Esophagus muscularis mucosa (tissue), 4 donors: ENCODE results near the gene HOXB6. TPM values are rescaled to one million over a fixed set of nuclear protein-coding genes. Genes with fewer than 3 reads are reported as not detected.

ENCODE experiments used
- DNase-seq: peaks from one replicate; pipeline ENCODE4 v3.0.0-alpha.2; 2017; ENCODE audit errors: extremely low spot score
- H3K27ac ChIP-seq, 4 donors: fragments of 200-600 bp; sonication (generic); replicated peaks in 1 of 4; 1 replicate in 3 of 4; 2 replicates in 1 of 4; pipeline ENCODE4 v1.5.1; 2016 to 2019; ENCODE audit warnings: mild to moderate bottlenecking in 1 of 4
- H3K27me3 ChIP-seq, 4 donors: fragments of 200-600 bp; sonication (generic); one replicate each; pipeline versions ENCODE4 v1.5.1 to v1.6.0; 2016 to 2019
- H3K36me3 ChIP-seq, 4 donors: fragments of 200-600 bp; sonication (generic); one replicate each; pipeline ENCODE4 v1.5.1; 2016 to 2019
- H3K4me1 ChIP-seq, 4 donors: fragments of 200-600 bp; sonication (generic); one replicate each; pipeline ENCODE4 v1.5.1; 2016 to 2019
- H3K4me3 ChIP-seq, 4 donors: fragments of 200-600 bp; sonication (generic); 1 replicate in 2 of 4; 2 replicates in 2 of 4; pipeline ENCODE4 v1.5.1; 2016 to 2019; ENCODE audit warnings: mild to moderate bottlenecking in 4 of 4, moderate library complexity in 1 of 4
- H3K9me3 ChIP-seq, 4 donors: fragments of 200-600 bp; sonication (generic); 1 replicate in 3 of 4; 2 replicates in 1 of 4; pipeline ENCODE4 v1.5.1; 2016 to 2019
- CTCF ChIP-seq, 3 experiments: fragments of 200-600 bp in 2 of 3; fragments of 450-650 bp in 1 of 3; sonication (generic) in 2 of 3; IDR thresholded peaks; one replicate each; pipeline ENCODE4 v1.5.1; 2017 to 2019; ENCODE audit warnings: antibody characterized with exemption in 3 of 3, mild to moderate bottlenecking in 2 of 3, moderate library complexity in 1 of 3
- EP300 ChIP-seq: sonication (generic); formaldehyde crosslinking; IDR thresholded peaks from one replicate; pipeline ENCODE4 v1.6.1; 2017; ENCODE audit warnings: antibody characterized with exemption
- POLR2A ChIP-seq: fragments of 450-650 bp; IDR thresholded peaks from one replicate; pipeline ENCODE4 v1.6.1; 2017; ENCODE audit warnings: antibody characterized with exemption, moderate library complexity, mild to moderate bottlenecking, low read depth
- POLR2AphosphoS5 ChIP-seq, 2 donors: sonication (generic); formaldehyde crosslinking; IDR thresholded peaks; one replicate each; pipeline ENCODE4 v1.6.1; 2017; ENCODE audit warnings: antibody characterized with exemption in 2 of 2
- WGBS: methylation state at CpG from one replicate; pipeline ENCODE4 v1.1.5; 2018; 5-methylcytosine and 5-hydroxymethylcytosine counted together
- intact Hi-C: fragments of 100-400 bp; cut with DNase I; formaldehyde crosslinking; loops from one replicate; pipeline ENCODE4 v1.15.1; 2023
- total RNA-seq, 4 donors: library from RNA; depleted of rRNA; stranded (reverse); fragments of >200 nt; gene quantifications; one replicate each; pipeline versions ENCODE4 v1.1.0 to v1.2.1, GENCODE V29; 2016

Gene HOXB6
- total RNA-seq, 4 donors from 2014 or later: 2.2 to 5.4 (median 2.9) TPM

GRCh38 chr17:48605409-48605919 lies 678 bp upstream of the HOXB6 start:
- H3K4me3 ChIP-seq: no peak overlapping the region
- no peaks in the 10 kb centered on the region for H3K9me3 ChIP-seq
- no peaks in the 10 kb centered on the region for H3K36me3 ChIP-seq
- no peak overlapping the region for H3K27ac ChIP-seq
- intact Hi-C loops: no loop called here
- WGBS: 54% methylated on average over 6 of the region's 10 CpGs
- no peak for DNase-seq
- H3K4me1 ChIP-seq: peaks cover 13 to 26% (median 21%) of the 10 kb centered on the region in 4 donors
- TF ChIP-seq CTCF (IDR thresholded peaks at IDR 0.05) (no peak), POLR2A (no peak), POLR2AphosphoS5 (IDR thresholded peaks at IDR 0.05) (no peak), EP300 (no peak)
- peaks cover 24 to 100% (median 94%) of the 10 kb centered on the region in 4 donors for H3K27me3 ChIP-seq

- no peaks in the 10 kb centered on the region for H3K36me3 ChIP-seq
- DNase-seq: no peak
- H3K4me1 ChIP-seq: peaks cover 5 to 18% (median 12%) of the 10 kb centered on the region in 4 donors
- 10% methylated on average over 20 of the region's 21 CpGs for WGBS
- TF ChIP-seq EP300 (no peak), CTCF (IDR thresholded peaks at IDR 0.05) (no peak), POLR2A (no peak), POLR2AphosphoS5 (IDR thresholded peaks at IDR 0.05) (no peak)
- no peak overlapping the region for H3K27ac ChIP-seq
- peak overlapping the region in 2 of 4 donors; percentile 8 to 16 for H3K4me3 ChIP-seq
- peaks cover 18 to 100% (median 91%) of the 10 kb centered on the region in 4 donors for H3K27me3 ChIP-seq
- no peaks in the 10 kb centered on the region for H3K9me3 ChIP-seq
- intact Hi-C loops: no loop called here
Observed at GRCh38 chr17:48603959-48604769, 622 bp downstream of the HOXB6 start.

- TF ChIP-seq CTCF (IDR thresholded peaks at IDR 0.05) (no peak), EP300 (no peak), POLR2A (no peak), POLR2AphosphoS5 (IDR thresholded peaks at IDR 0.05) (no peak)
- Histone ChIP-seq H3K4me3 (peak overlapping the region in 1 of 4 donors; percentile 12), H3K4me1 (peaks cover 18 to 38% (median 28%) of the 10 kb centered on the region in 4 donors), H3K27ac (no peak overlapping the region), H3K9me3 (no peaks in the 10 kb centered on the region), H3K27me3 (peaks cover 18 to 100% (median 86%) of the 10 kb centered on the region in 4 donors), H3K36me3 (no peaks in the 10 kb centered on the region)
- DNase-seq: no peak
- 14% methylated on average over 14 of the region's 35 CpGs for WGBS
- intact Hi-C loops: no loop called here
Observed at GRCh38 chr17:48601539-48602425, 3.0 kb downstream of the HOXB6 start.

- intact Hi-C loops: no loop called here
- peaks cover 18 to 100% (median 86%) of the 10 kb centered on the region in 4 donors for H3K27me3 ChIP-seq
- no peak for DNase-seq
- H3K36me3 ChIP-seq: no peaks in the 10 kb centered on the region
- TF ChIP-seq POLR2AphosphoS5 (IDR thresholded peaks at IDR 0.05) (no peak), POLR2A (no peak), EP300 (no peak), CTCF (IDR thresholded peaks at IDR 0.05) (no peak)
- WGBS: 24% methylated on average over 4 of the region's 4 CpGs
- peaks cover 23 to 44% (median 34%) of the 10 kb centered on the region in 4 donors for H3K4me1 ChIP-seq
- H3K27ac ChIP-seq: no peak overlapping the region
- no peak overlapping the region for H3K4me3 ChIP-seq
- H3K9me3 ChIP-seq: no peaks in the 10 kb centered on the region
Observed at GRCh38 chr17:48601207-48601538, 3.6 kb downstream of the HOXB6 start.
